Fibroblast of lung (primary cell): ENCODE data around the gene OMP. TPM values are rescaled to one million over a fixed set of nuclear protein-coding genes. Genes with fewer than 3 reads are reported as not detected.

Source experiments
- DNase-seq, 2 donors: peaks; one replicate each; pipeline versions ENCODE4 v3.0.0 to v3.0.0-alpha.2; 2010; ENCODE audit warnings: low read depth in 2 of 2
- H2AFZ ChIP-seq: 2 replicates; pipeline ENCODE4 v1.5.1; 2012; ENCODE audit warnings: low read length, control low read depth, inconsistent platforms
- H3K27ac ChIP-seq: 2 replicates; pipeline ENCODE4 v1.5.1; 2011; ENCODE audit warnings: low read length, control low read depth; ENCODE audit not compliant: insufficient read depth
- H3K27me3 ChIP-seq: 2 replicates; pipeline ENCODE4 v1.5.1; 2011; ENCODE audit warnings: mild to moderate bottlenecking, low read length; ENCODE audit not compliant: control insufficient read depth, insufficient read depth
- H3K36me3 ChIP-seq: 2 replicates; pipeline ENCODE4 v1.5.1; 2011; ENCODE audit warnings: low read length; ENCODE audit not compliant: control insufficient read depth, insufficient read depth
- H3K4me1 ChIP-seq: 2 replicates; pipeline ENCODE4 v1.5.1; 2011; ENCODE audit warnings: low read length; ENCODE audit not compliant: control insufficient read depth, insufficient read depth; ENCODE audit errors: extremely low read depth
- H3K4me2 ChIP-seq: 2 replicates; pipeline ENCODE4 v1.5.1; 2011; ENCODE audit warnings: low read length, control low read depth; ENCODE audit not compliant: insufficient read depth; ENCODE audit errors: extremely low read depth
- H3K4me3 ChIP-seq, 4 experiments: fragments of 200-600 bp in 1 of 4; sonication (generic) in 1 of 4; replicated peaks in 1 of 4; 2 replicates each; pipeline ENCODE4 v1.5.1; 2011 to 2016; ENCODE audit warnings: low read length in 4 of 4, low read depth in 3 of 4, mild to moderate bottlenecking in 3 of 4, control low read depth in 2 of 4, inconsistent platforms in 1 of 4, mixed read lengths in 1 of 4; ENCODE audit not compliant: insufficient read depth in 1 of 4; ENCODE audit errors: control extremely low read depth in 1 of 4
- H3K79me2 ChIP-seq: 2 replicates; pipeline ENCODE4 v1.5.1; 2012; ENCODE audit warnings: mild to moderate bottlenecking, low read length, inconsistent platforms; ENCODE audit not compliant: control insufficient read depth, insufficient read depth
- H3K9ac ChIP-seq: 2 replicates; pipeline ENCODE4 v1.5.1; 2011; ENCODE audit warnings: mild to moderate bottlenecking, low read length, control low read depth; ENCODE audit not compliant: insufficient read depth
- H3K9me3 ChIP-seq: 2 replicates; pipeline ENCODE4 v1.5.1; 2012; ENCODE audit warnings: low read depth, low read length; ENCODE audit not compliant: control insufficient read depth, insufficient read depth
- H4K20me1 ChIP-seq: 2 replicates; pipeline ENCODE4 v1.5.1; 2011; ENCODE audit warnings: low read length; ENCODE audit not compliant: control insufficient read depth, insufficient read depth; ENCODE audit errors: extremely low read depth
- CTCF ChIP-seq, 2 donors: IDR thresholded peaks in 1 of 2; conservative IDR thresholded peaks in 1 of 2; 1 replicate in 1 of 2; 2 replicates in 1 of 2; pipeline ENCODE4 v1.5.1; 2011 to 2012; ENCODE audit warnings: low read length in 2 of 2, control low read depth in 1 of 2, inconsistent platforms in 1 of 2, low read depth in 1 of 2, mild to moderate bottlenecking in 1 of 2
- EZH2 ChIP-seq: IDR thresholded peaks from 2 replicates; pipeline ENCODE4 v1.5.1; 2012; ENCODE audit warnings: low read length, control low read depth, mild to moderate bottlenecking; ENCODE audit errors: missing control alignments
- polyA plus RNA-seq, 2 donors: library from polyadenylated mRNA; depleted of rRNA in 1 of 2; stranded (reverse) in 1 of 2; unstranded in 1 of 2; fragments of >200 nt; gene quantifications; 2 replicates each; pipeline ENCODE4 v1.2.1, GENCODE V29; 2011 to 2012; ENCODE audit warnings: missing spikeins in 1 of 2
- total RNA-seq: library from RNA; depleted of rRNA; stranded (reverse); fragments of >200 nt; gene quantifications from 2 replicates; pipeline ENCODE4 v1.2.1, GENCODE V29; 2014

The OMP gene
- total and polyA plus RNA-seq, 2 donors (not counting 1 experiment from before 2014, with no cell fraction given), result 0.83 TPM; not detected in 1

DNA sequence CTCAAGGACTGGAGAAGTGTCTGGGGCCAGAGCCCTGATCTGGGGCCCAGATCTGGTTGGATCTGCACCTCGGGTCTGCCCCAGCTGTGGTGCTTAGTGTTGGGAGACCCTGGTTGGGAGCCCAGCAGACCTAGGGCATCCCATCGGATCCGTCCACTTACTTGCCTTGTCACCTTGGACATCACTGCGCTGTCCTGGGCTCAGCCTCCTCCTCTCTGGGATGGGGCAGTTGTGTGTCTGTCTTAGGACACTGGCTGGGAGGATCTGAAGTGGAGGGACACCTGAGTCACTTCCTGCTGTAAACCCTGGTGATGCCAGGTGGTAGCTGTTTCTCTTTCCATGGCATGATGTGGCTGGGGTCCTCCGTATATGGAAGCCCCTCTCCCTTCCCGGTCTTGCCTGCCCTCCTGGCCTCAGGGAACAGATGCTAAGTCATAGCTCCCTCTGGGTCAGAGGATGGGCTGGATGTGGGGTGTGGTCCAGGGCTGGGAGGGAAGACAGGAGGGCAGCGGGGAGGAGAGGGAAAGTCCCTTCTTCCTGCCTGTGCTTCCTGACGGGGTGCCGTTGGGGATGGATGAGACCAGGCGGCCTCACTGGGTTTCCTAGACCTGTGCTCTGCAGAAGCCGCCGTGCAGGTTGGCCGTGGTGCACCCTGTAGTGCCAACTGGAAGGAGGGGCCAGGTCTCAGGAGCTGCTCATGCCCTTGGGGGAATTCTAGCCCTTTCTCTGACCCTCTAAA is 12.1 kb upstream of the OMP start:
- H3K9me3 ChIP-seq, result no peaks in the 10 kb centered on the region
- H4K20me1 ChIP-seq, result no peaks in the 10 kb centered on the region
- no peaks in the 10 kb centered on the region for H3K27me3 ChIP-seq
- no peak overlapping the region for H3K27ac ChIP-seq
- no peak overlapping the region for H3K4me3 ChIP-seq
- H3K4me2 ChIP-seq, result no peak overlapping the region
- H3K4me1 ChIP-seq, result no peaks in the 10 kb centered on the region
- peaks cover 1% of the 10 kb centered on the region for H3K36me3 ChIP-seq
- no peaks in the 10 kb centered on the region for H3K79me2 ChIP-seq
- no peak overlapping the region for H3K9ac ChIP-seq
- no peak for DNase-seq
- TF ChIP-seq CTCF (conservative IDR thresholded peaks at IDR 0.05 in 1 of 2, IDR thresholded peaks at IDR 0.05 in 1 of 2; ENCODE audit: low read depth in 1 of 2, low read length in 2 of 2) (no peak), EZH2 (no peak)
- no peak overlapping the region for H2AFZ ChIP-seq

DNA sequence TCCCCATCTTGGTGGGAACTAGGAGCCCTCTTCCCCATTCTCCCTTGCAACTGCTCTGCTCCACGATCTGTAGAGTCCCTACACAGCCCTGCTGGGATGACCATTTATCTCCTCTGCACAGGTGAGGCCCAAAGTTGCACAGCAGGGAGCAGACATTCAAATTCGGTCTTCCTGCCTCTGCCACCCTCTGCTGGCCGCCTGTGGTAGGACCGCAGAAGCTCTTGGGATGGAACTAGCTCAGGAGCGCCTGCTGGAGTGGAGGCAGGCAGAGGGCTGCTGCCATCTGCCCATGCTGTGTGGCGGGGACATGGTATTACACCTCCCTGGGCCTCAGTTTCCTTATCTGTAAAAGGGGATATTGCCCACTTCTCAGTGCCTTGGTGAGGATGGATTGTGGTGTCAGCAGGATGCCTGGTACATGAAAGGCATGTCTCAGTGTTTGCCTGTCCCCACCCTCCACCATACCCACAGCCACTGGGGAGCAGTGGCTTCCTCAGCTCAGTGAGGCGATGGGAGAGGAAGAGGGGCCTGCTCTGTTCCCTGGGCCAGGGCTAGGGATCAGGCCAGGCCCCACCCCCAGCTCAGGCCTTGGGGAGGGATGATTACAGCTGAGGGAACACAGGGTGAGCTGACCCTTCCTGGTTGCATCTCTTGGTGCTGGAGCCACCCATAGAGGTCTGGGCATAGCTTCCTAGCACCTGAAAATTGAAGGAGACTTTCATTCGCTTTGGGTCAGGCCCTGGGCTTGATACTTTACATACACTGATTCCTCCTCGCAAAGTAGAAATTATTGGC is 11.3 kb upstream of the OMP start:
- peak; percentile 57 to 71 for DNase-seq
- TF ChIP-seq CTCF (conservative IDR thresholded peaks at IDR 0.05 in 1 of 2, IDR thresholded peaks at IDR 0.05 in 1 of 2; ENCODE audit: low read depth in 1 of 2, low read length in 2 of 2) (peak; percentile 83 to 95), EZH2 (no peak)
- Histone ChIP-seq H3K4me3 (no peak overlapping the region), H3K4me1 (no peaks in the 10 kb centered on the region), H4K20me1 (no peaks in the 10 kb centered on the region), H3K79me2 (no peaks in the 10 kb centered on the region), H3K4me2 (no peak overlapping the region), H3K27me3 (no peaks in the 10 kb centered on the region), H3K9ac (no peak overlapping the region), H3K27ac (no peak overlapping the region), H3K36me3 (peaks cover 1% of the 10 kb centered on the region), H3K9me3 (no peaks in the 10 kb centered on the region), H2AFZ (no peak overlapping the region)

GRCh38 chr11:77092382-77092781 is 10.3 kb upstream of the OMP start:
- no peak for DNase-seq
- no peak overlapping the region for H3K9ac ChIP-seq

More at GRCh38 chr11:77092382-77092781, 10.3 kb upstream of the OMP start:
- Histone ChIP-seq H3K4me3 (no peak overlapping the region), H4K20me1 (no peaks in the 10 kb centered on the region), H3K27me3 (no peaks in the 10 kb centered on the region), H3K36me3 (peaks cover 1% of the 10 kb centered on the region), H3K4me1 (no peaks in the 10 kb centered on the region), H2AFZ (no peak overlapping the region), H3K9me3 (no peaks in the 10 kb centered on the region), H3K27ac (no peak overlapping the region), H3K79me2 (no peaks in the 10 kb centered on the region), H3K4me2 (no peak overlapping the region)
- TF ChIP-seq EZH2, result no peak
- TF ChIP-seq CTCF (conservative IDR thresholded peaks at IDR 0.05 in 1 of 2, IDR thresholded peaks at IDR 0.05 in 1 of 2; ENCODE audit: low read depth in 1 of 2, low read length in 2 of 2), result no peak
